ENCODE results near the gene CHST14. TPM values are rescaled to one million over a fixed set of nuclear protein-coding genes. Genes with fewer than 3 reads are reported as not detected.

Gene CHST14
- total and polyA plus RNA-seq, 2 of the 8 experiments (the other 6 are each of a cell fraction or from before 2014, with no cell fraction given): 13.4 to 20.3 TPM

DNA sequence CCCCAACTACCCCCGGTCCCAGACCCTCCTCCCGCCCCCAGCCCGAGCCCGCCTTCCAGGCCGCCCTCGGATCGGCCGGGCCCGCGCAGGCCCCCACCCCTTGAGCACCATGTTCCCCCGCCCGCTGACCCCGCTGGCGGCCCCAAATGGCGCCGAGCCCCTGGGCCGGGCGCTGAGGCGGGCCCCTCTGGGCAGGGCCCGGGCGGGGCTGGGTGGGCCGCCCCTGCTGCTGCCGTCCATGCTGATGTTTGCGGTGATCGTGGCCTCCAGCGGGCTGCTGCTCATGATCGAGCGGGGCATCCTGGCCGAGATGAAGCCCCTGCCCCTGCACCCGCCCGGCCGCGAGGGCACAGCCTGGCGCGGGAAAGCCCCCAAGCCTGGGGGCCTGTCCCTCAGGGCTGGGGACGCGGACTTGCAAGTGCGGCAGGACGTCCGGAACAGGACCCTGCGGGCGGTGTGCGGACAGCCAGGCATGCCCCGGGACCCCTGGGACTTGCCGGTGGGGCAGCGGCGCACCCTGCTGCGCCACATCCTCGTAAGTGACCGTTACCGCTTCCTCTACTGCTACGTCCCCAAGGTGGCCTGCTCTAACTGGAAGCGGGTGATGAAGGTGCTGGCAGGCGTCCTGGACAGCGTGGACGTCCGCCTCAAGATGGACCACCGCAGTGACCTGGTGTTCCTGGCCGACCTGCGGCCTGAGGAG, 472 bp downstream of the CHST14 start (continued):
- TF ChIP-seq, protein P1, sequence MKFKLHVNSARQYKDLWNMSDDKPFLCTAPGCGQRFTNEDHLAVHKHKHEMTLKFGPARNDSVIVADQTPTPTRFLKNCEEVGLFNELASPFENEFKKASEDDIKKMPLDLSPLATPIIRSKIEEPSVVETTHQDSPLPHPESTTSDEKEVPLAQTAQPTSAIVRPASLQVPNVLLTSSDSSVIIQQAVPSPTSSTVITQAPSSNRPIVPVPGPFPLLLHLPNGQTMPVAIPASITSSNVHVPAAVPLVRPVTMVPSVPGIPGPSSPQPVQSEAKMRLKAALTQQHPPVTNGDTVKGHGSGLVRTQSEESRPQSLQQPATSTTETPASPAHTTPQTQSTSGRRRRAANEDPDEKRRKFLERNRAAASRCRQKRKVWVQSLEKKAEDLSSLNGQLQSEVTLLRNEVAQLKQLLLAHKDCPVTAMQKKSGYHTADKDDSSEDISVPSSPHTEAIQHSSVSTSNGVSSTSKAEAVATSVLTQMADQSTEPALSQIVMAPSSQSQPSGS (IDR thresholded peaks at IDR 0.05; ENCODE audit: low read length): no peak
- no peak for TF ChIP-seq EZH2 (IDR thresholded peaks at IDR 0.05; ENCODE audit: low read depth, low read length, severe bottlenecking)
- no peak for TF ChIP-seq SIX5 (IDR thresholded peaks at IDR 0.05; ENCODE audit: low read depth, low read length)
- no peak for TF ChIP-seq EGR1 (IDR thresholded peaks at IDR 0.05; ENCODE audit: borderline replicate concordance, low read depth, low read length)
- TF ChIP-seq SP2 (IDR thresholded peaks at IDR 0.05; ENCODE audit: low read length): no peak
- no peak for TF ChIP-seq USF2 (IDR thresholded peaks at IDR 0.05; ENCODE audit: low read length)
- TF ChIP-seq KDM1A (IDR thresholded peaks at IDR 0.05; ENCODE audit: borderline replicate concordance, low read length): no peak
- TF ChIP-seq TBP (IDR thresholded peaks at IDR 0.05; ENCODE audit: low read depth, low read length): no peak
- TF ChIP-seq RXRA (IDR thresholded peaks at IDR 0.05; ENCODE audit: insufficient read depth, low read depth, low read length): no peak
- no peak; the same call in 1 of the 2 replicates for TF ChIP-seq PHF8 (conservative IDR thresholded peaks at IDR 0.05; ENCODE audit: low read depth, low read length)
- no peak for TF ChIP-seq SP1 (IDR thresholded peaks at IDR 0.05; ENCODE audit: low read depth, low read length)
- TF ChIP-seq POLR2A (IDR thresholded peaks at IDR 0.05; ENCODE audit: control extremely low read depth in 1 of 2, low read depth in 2 of 2, low read length in 2 of 2): 0 out of 3 replicates have a peak, but pooled peaks of 1 of the 2 experiments have one; percentile 18
- no peak for TF ChIP-seq TAF7 (optimal IDR thresholded peaks at IDR 0.05; ENCODE audit: borderline replicate concordance, low read depth, low read length)
- no peak for TF ChIP-seq SUZ12 (IDR thresholded peaks at IDR 0.05; ENCODE audit: low read length)
- TF ChIP-seq, protein P2, sequence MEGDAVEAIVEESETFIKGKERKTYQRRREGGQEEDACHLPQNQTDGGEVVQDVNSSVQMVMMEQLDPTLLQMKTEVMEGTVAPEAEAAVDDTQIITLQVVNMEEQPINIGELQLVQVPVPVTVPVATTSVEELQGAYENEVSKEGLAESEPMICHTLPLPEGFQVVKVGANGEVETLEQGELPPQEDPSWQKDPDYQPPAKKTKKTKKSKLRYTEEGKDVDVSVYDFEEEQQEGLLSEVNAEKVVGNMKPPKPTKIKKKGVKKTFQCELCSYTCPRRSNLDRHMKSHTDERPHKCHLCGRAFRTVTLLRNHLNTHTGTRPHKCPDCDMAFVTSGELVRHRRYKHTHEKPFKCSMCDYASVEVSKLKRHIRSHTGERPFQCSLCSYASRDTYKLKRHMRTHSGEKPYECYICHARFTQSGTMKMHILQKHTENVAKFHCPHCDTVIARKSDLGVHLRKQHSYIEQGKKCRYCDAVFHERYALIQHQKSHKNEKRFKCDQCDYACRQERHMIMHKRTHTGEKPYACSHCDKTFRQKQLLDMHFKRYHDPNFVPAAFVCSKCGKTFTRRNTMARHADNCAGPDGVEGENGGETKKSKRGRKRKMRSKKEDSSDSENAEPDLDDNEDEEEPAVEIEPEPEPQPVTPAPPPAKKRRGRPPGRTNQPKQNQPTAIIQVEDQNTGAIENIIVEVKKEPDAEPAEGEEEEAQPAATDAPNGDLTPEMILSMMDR (IDR thresholded peaks at IDR 0.05; ENCODE audit: control extremely low read depth in 1 of 3, insufficient read depth in 1 of 3, low read depth in 1 of 3, low read length in 3 of 3): no peak
- TF ChIP-seq YY1 (IDR thresholded peaks at IDR 0.05; ENCODE audit: low read depth, low read length): 0 out of 2 replicates have a peak, but pooled peaks have one; percentile 20
- 0 out of 4 replicates have a peak, but pooled peaks of 1 of the 2 experiments have one; percentile 31 for TF ChIP-seq HDAC2 (IDR thresholded peaks at IDR 0.05; ENCODE audit: borderline replicate concordance in 1 of 2, low read depth in 2 of 2, low read length in 2 of 2)
- TF ChIP-seq POLR2AphosphoS5 (IDR thresholded peaks at IDR 0.05; ENCODE audit: low read depth, low read length): no peak
- no peak for TF ChIP-seq CHD1 (IDR thresholded peaks at IDR 0.05; ENCODE audit: low read depth, low read length)
